Right ventricle myocardium superior (tissue), 1 donor: ENCODE measurements around the gene ADAMTS7. TPM values are rescaled to one million over a fixed set of nuclear protein-coding genes. Genes with fewer than 3 reads are reported as not detected.
A peak's percentile ranks its signal among the peaks of the same experiment; 100 is the strongest.
"Not testable (repeated sequence)": the region's sequence is repeated elsewhere in the genome, so short reads cannot be mapped to it uniquely, and the experiment has no call there.

Source experiments
- ATAC-seq: fragments of 200-7000 bp; cut with Tn5 transposase; one replicate; pipeline ENCODE4 v1.9.1; 2020; ENCODE audit warnings: mild to moderate bottlenecking; ENCODE audit not compliant: poor library complexity
- DNase-seq: peaks from one replicate; pipeline ENCODE4 v3.0.0-alpha.2; 2020
- intact Hi-C: fragments of 100-400 bp; cut with DNase I; formaldehyde crosslinking; loops from one replicate; pipeline ENCODE4 v1.11.2; 2022
- total RNA-seq: library from RNA; stranded (reverse); fragmentation: NEBNext Ultra II Directional; extraction: Animal tissue kit (Norgen Biotek cat#: 25700); gene quantifications from one replicate; pipeline ENCODE4 v1.2.1, GENCODE V29; 2021
- donor health status: DM: no; HTN: yes; CAD: no; lungs with severe emphysema.

The ADAMTS7 gene
- total RNA-seq, 1 donor from 2014 or later: 31.0 TPM

- intact Hi-C loops, DNase-seq, ATAC-seq: not testable (repeated sequence)
Observed at GRCh38 chr15:78747877-78748276, 63.4 kb downstream of the ADAMTS7 start.

- ATAC-seq, intact Hi-C loops, DNase-seq: not testable (repeated sequence)
Observed at GRCh38 chr15:78741674-78742073, 69.6 kb downstream of the ADAMTS7 start.

GRCh38 chr15:78740904-78741274, 70.4 kb downstream of the ADAMTS7 start:
- no peak for ATAC-seq
- intact Hi-C loops: no loop called here
- DNase-seq: no peak

- DNase-seq: no peak
- peak; percentile 55 for ATAC-seq
- intact Hi-C loops: no loop called here
Observed at GRCh38 chr15:78739996-78740903, 71.0 kb downstream of the ADAMTS7 start.

- intact Hi-C loops: no loop called here
- no peak for ATAC-seq
- DNase-seq: no peak
Observed at GRCh38 chr15:78739206-78739605, 72.1 kb downstream of the ADAMTS7 start.

- ATAC-seq, DNase-seq, intact Hi-C loops: not testable (repeated sequence)
Observed at GRCh38 chr15:78737931-78738558, 73.2 kb downstream of the ADAMTS7 start.

GRCh38 chr15:78737187-78737820, 74.0 kb downstream of the ADAMTS7 start:
- intact Hi-C loops: no loop called here
- ATAC-seq: no peak
- no peak for DNase-seq

- intact Hi-C loops, ATAC-seq, DNase-seq: not testable (repeated sequence)
Observed at GRCh38 chr15:78736286-78736685, 75.0 kb downstream of the ADAMTS7 start.

GRCh38 chr15:78734451-78735064, 76.7 kb downstream of the ADAMTS7 start:
- intact Hi-C loops: no loop called here
- ATAC-seq (no peak), DNase-seq (no peak)

- intact Hi-C loops: no loop called here
- DNase-seq: no peak
- ATAC-seq: no peak
Observed at GRCh38 chr15:78732634-78733033, 78.6 kb downstream of the ADAMTS7 start.

- intact Hi-C loops: no loop called here
- DNase-seq: no peak
Observed at GRCh38 chr15:78730955-78731354, 80.3 kb downstream of the ADAMTS7 start.

GRCh38 chr15:78728427-78728826, 82.8 kb downstream of the ADAMTS7 start:
- intact Hi-C loops, ATAC-seq, DNase-seq: not testable (repeated sequence)

More at GRCh38 chr15:78730955-78731354, 80.3 kb downstream of the ADAMTS7 start:
- ATAC-seq: no peak

- ATAC-seq: no peak
- no peak for DNase-seq
- intact Hi-C loops: no loop called here
Observed at GRCh38 chr15:78727561-78727960, 83.7 kb downstream of the ADAMTS7 start.

- DNase-seq: no peak
- intact Hi-C loops: no loop called here
- ATAC-seq: no peak
Observed at GRCh38 chr15:78726870-78727551, 84.3 kb downstream of the ADAMTS7 start.

- not testable (repeated sequence) for ATAC-seq
Observed at GRCh38 chr15:78719819-78720450, 91.3 kb downstream of the ADAMTS7 start.

GRCh38 chr15:78718837-78719236, 92.4 kb downstream of the ADAMTS7 start:
- intact Hi-C loops: no loop called here
- DNase-seq (no peak), ATAC-seq (no peak)

More at GRCh38 chr15:78719819-78720450, 91.3 kb downstream of the ADAMTS7 start:
- DNase-seq, intact Hi-C loops: not testable (repeated sequence)

- intact Hi-C loops: no loop called here
- ATAC-seq: no peak
Observed at GRCh38 chr15:78717956-78718656, 93.2 kb downstream of the ADAMTS7 start.

More at GRCh38 chr15:78717956-78718656, 93.2 kb downstream of the ADAMTS7 start:
- no peak for DNase-seq
